ENCODE results near the gene BUB1. TPM values are rescaled to one million over a fixed set of nuclear protein-coding genes. Genes with fewer than 3 reads are reported as not detected.
A peak's percentile ranks its signal among the peaks of the same experiment; 100 is the strongest.

BUB1 gene
- total RNA-seq, result 10 to 100 TPM in 2 of 3 donors, 1 to 10 TPM in 1; 9.5 to 15.7 (median 15.4) TPM

GRCh38 chr2:110677530-110678456 lies at the start of gene BUB1:
TSS of gene BUB1 (minus strand) at chr2:110678063. CDS start at chr2:110677995, 68 bp downstream.
- no peaks in the 10 kb centered on the region for H3K36me3 Mint-ChIP-seq (ENCODE audit: insufficient read depth)
- no peaks in the 10 kb centered on the region for H3K27me3 Mint-ChIP-seq (ENCODE audit: low read depth)
- H3K9me3 Mint-ChIP-seq, result no peaks in the 10 kb centered on the region
- DNase-seq, result peak; percentile 91
- peak; percentile 98 for ATAC-seq
- peak within 1 kb of the TSS; percentile 98 for H3K4me3 Mint-ChIP-seq
- peaks cover 31% of the 10 kb centered on the region for H3K4me1 Mint-ChIP-seq (ENCODE audit: low read depth)

GRCh38 chr2:110726285-110726684 lies 48.4 kb upstream of the BUB1 start:
- peaks cover 16% of the 10 kb centered on the region for H3K27me3 Mint-ChIP-seq (ENCODE audit: low read depth)
- no peaks in the 10 kb centered on the region for H3K9me3 Mint-ChIP-seq
- DNase-seq (no peak), ATAC-seq (no peak)
- H3K4me1 Mint-ChIP-seq (ENCODE audit: low read depth), result no peaks in the 10 kb centered on the region
- no peaks in the 10 kb centered on the region for H3K36me3 Mint-ChIP-seq (ENCODE audit: insufficient read depth)
- no peak overlapping the region for H3K4me3 Mint-ChIP-seq

- Mint-ChIP-seq H3K27me3 (ENCODE audit: low read depth) (peaks cover 12% of the 10 kb centered on the region), H3K4me3 (no peak overlapping the region), H3K4me1 (ENCODE audit: low read depth) (no peaks in the 10 kb centered on the region), H3K36me3 (ENCODE audit: insufficient read depth) (no peaks in the 10 kb centered on the region), H3K9me3 (no peaks in the 10 kb centered on the region)
- ATAC-seq (no peak), DNase-seq (no peak)
These were observed 48.0 kb upstream of the BUB1 start for GRCh38 chr2:110725859-110726258.

GRCh38 chr2:110725370-110725769 lies 47.5 kb upstream of the BUB1 start:
- H3K36me3 Mint-ChIP-seq (ENCODE audit: insufficient read depth), result no peaks in the 10 kb centered on the region
- H3K4me1 Mint-ChIP-seq (ENCODE audit: low read depth), result no peaks in the 10 kb centered on the region
- DNase-seq (no peak), ATAC-seq (no peak)
- no peaks in the 10 kb centered on the region for H3K9me3 Mint-ChIP-seq
- no peak overlapping the region for H3K4me3 Mint-ChIP-seq
- peaks cover 7% of the 10 kb centered on the region for H3K27me3 Mint-ChIP-seq (ENCODE audit: low read depth)

DNA sequence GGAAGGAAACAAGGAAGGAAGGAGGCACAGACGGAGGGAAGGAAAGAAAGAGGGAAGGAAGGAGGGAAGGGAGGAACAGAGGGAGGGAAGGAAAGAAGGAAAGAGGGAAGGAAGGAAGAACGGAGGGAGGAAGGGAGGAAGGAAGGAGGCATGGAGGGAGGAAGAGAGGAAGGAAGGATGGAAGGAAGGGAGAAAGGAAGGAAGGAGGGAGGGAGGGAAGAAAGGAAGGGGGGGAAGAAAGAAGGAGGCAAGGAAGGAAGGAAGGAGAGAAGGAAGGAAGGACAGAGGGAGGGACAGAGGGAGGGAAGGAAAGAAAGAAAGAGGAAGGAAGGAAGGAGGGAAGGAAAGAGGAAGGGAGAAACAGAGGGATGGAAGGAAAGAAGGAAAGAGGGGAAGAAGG lies 47.0 kb upstream of the BUB1 start:
- Mint-ChIP-seq H3K9me3 (no peaks in the 10 kb centered on the region), H3K4me1 (ENCODE audit: low read depth) (no peaks in the 10 kb centered on the region), H3K27me3 (ENCODE audit: low read depth) (peaks cover 7% of the 10 kb centered on the region), H3K36me3 (ENCODE audit: insufficient read depth) (no peaks in the 10 kb centered on the region), H3K4me3 (no peak overlapping the region)
- DNase-seq (no peak), ATAC-seq (no peak)

DNA sequence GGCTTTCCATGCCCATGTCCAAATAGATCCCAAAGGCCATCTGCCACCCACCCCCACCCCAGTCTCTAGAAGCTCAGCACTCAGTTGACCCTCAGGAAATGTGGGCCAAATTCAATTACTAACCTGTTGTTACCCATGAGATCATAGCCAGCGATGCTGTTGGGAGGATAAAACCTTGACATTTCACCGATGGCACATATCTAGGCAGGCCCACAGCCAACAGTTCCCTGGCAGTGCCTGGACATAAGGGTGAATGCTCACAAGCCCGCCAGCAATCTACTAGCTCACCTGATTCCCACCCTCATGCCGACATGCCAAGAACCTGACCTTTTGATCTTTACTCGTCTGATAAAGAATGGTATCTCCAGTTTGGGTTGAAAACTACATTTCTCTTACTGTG lies 42.7 kb upstream of the BUB1 start:
- Mint-ChIP-seq H3K36me3 (ENCODE audit: insufficient read depth) (no peaks in the 10 kb centered on the region), H3K4me1 (ENCODE audit: low read depth) (no peaks in the 10 kb centered on the region), H3K4me3 (no peak overlapping the region), H3K9me3 (no peaks in the 10 kb centered on the region), H3K27me3 (ENCODE audit: low read depth) (peaks cover 11% of the 10 kb centered on the region)
- DNase-seq (no peak), ATAC-seq (no peak)

GRCh38 chr2:110718990-110719389 lies 41.1 kb upstream of the BUB1 start:
- H3K4me3 Mint-ChIP-seq, result no peak overlapping the region
- H3K9me3 Mint-ChIP-seq, result no peaks in the 10 kb centered on the region
- peaks cover 19% of the 10 kb centered on the region for H3K27me3 Mint-ChIP-seq (ENCODE audit: low read depth)
- DNase-seq, result no peak
- H3K4me1 Mint-ChIP-seq (ENCODE audit: low read depth), result no peaks in the 10 kb centered on the region
- ATAC-seq, result no peak
- no peaks in the 10 kb centered on the region for H3K36me3 Mint-ChIP-seq (ENCODE audit: insufficient read depth)

DNA sequence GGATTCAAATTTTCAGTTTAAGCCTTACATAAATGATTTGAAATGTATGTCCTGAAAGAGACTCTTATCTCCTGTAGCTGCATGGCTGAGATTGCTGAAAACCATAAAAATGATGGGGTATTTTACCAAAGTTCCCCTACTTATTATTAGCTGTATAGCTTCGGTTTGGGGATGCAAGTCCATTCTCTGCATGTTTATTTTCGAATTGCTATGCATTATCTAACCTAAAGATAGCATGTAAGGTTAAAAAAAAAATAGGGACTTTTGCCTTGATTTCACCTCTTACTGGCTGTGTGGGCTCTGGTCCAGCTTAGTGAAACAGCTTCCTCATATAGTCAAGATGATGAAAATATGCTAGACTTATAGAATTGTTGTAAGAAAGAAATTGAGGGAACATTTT lies 40.5 kb upstream of the BUB1 start:
- ATAC-seq (no peak), DNase-seq (no peak)
- H3K4me1 Mint-ChIP-seq (ENCODE audit: low read depth), result no peaks in the 10 kb centered on the region
- H3K9me3 Mint-ChIP-seq, result no peaks in the 10 kb centered on the region
- no peak overlapping the region for H3K4me3 Mint-ChIP-seq
- no peaks in the 10 kb centered on the region for H3K36me3 Mint-ChIP-seq (ENCODE audit: insufficient read depth)
- peaks cover 21% of the 10 kb centered on the region for H3K27me3 Mint-ChIP-seq (ENCODE audit: low read depth)

DNA sequence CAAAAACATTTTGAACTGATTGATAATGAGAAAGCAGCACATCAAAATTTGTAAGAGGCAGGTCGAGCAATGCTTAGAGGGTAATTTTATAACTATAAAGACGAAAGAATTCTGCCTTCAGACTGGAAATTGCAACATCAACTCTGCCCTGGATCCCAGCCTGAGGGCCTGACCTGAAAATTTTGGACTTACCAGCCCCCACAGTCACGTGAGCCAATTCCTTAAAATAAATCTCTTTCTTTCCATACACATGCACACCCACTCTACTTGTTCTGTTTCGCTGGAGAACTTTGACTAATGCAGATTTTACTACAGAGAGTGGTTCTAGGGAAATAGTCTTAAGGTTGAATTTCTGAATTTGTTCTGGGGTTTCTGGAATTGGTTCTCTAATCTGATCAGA lies 39.9 kb upstream of the BUB1 start:
- Mint-ChIP-seq H3K4me3 (no peak overlapping the region), H3K9me3 (no peaks in the 10 kb centered on the region), H3K27me3 (ENCODE audit: low read depth) (peaks cover 27% of the 10 kb centered on the region), H3K36me3 (ENCODE audit: insufficient read depth) (no peaks in the 10 kb centered on the region), H3K4me1 (ENCODE audit: low read depth) (no peaks in the 10 kb centered on the region)
- DNase-seq (no peak), ATAC-seq (no peak)

- no peaks in the 10 kb centered on the region for H3K36me3 Mint-ChIP-seq (ENCODE audit: insufficient read depth)
- no peaks in the 10 kb centered on the region for H3K4me1 Mint-ChIP-seq (ENCODE audit: low read depth)
- DNase-seq, result no peak
- H3K4me3 Mint-ChIP-seq, result no peak overlapping the region
- H3K9me3 Mint-ChIP-seq, result no peaks in the 10 kb centered on the region
- H3K27me3 Mint-ChIP-seq (ENCODE audit: low read depth), result peaks cover 29% of the 10 kb centered on the region
- ATAC-seq, result no peak
These were observed 39.2 kb upstream of the BUB1 start for GRCh38 chr2:110716959-110717645.

DNA sequence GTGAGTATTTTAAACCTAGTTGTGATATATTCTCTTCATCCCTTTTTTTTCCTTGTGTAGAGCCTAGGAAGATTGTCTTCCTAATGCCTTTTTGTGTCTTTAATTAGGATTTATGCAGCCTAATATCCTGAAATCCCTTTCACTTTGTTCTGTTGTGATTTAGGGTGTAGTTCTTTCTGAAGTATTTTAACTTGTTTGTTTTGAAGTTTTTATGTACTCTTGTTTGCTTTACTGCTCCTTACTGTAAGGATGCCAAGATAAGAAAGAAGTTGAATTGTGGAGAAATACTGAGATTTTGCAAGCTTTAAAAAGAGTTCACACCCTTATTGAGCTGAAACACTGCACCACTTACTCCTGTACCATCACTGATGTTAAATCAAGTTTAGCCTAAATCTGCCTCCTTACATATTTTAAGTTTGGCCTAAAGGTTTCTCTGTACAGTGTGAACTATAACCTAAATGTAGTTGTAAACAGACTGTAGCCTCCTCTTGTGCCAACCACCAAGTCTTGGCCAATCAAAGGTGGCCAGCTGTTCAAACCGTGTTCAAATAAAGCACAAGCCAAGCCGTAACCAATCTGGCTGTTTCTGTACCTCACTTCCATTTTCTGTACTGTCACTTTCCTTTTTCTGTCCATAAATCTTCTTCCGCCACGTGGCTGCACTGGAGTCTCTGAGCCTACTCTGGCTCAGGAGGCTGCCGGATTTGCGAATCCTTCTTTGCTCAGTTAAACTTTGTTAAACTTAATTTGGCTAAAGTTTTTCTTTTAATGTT lies 36.8 kb upstream of the BUB1 start:
- DNase-seq (no peak), ATAC-seq (no peak)
- Mint-ChIP-seq H3K4me1 (ENCODE audit: low read depth) (no peaks in the 10 kb centered on the region), H3K27me3 (ENCODE audit: low read depth) (peaks cover 42% of the 10 kb centered on the region), H3K4me3 (no peak overlapping the region), H3K36me3 (ENCODE audit: insufficient read depth) (no peaks in the 10 kb centered on the region), H3K9me3 (no peaks in the 10 kb centered on the region)

DNA sequence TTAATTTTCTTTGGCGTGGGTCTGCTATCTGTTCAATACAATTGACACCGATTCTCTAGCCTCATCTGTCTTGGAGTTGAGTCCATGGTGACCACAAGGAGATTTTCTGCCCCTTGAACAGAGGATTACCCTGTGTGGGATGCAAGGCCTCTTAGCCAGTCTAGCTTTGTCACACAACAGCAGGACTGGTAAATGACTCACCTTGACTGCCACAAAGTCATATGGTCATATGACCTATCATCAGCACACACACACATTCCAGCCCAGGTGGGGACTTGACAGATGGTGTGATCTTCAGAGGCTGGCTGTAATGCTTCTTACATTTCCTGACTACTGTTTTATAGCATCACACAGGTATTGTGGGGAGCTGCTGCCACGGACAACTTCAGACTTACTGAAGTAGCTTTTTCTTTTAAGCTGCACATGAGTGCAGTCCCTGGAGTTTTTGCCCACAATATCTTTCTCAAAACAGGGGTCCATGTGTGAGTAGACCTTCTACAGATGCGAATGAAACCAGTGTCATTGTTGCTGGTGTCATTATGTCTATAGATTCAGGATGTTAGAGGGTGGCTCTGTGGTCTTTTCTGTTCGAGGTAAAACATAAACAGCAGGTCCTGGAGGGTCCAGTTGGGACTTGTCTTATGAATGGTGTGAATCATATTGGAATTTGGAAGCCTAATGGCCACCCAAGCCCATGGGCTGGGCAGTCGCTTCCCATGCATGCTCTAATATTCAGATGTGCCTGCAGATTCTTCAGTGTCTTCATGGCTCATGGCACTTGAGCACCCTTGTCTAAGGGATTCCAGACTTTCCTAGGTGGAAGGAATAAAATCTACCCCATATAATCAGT lies 35.9 kb upstream of the BUB1 start:
- Mint-ChIP-seq H3K36me3 (ENCODE audit: insufficient read depth) (no peaks in the 10 kb centered on the region), H3K4me3 (no peak overlapping the region), H3K27me3 (ENCODE audit: low read depth) (peaks cover 44% of the 10 kb centered on the region), H3K9me3 (no peaks in the 10 kb centered on the region), H3K4me1 (ENCODE audit: low read depth) (no peaks in the 10 kb centered on the region)
- DNase-seq, result no peak
- ATAC-seq, result peak; percentile 62 to 69

DNA sequence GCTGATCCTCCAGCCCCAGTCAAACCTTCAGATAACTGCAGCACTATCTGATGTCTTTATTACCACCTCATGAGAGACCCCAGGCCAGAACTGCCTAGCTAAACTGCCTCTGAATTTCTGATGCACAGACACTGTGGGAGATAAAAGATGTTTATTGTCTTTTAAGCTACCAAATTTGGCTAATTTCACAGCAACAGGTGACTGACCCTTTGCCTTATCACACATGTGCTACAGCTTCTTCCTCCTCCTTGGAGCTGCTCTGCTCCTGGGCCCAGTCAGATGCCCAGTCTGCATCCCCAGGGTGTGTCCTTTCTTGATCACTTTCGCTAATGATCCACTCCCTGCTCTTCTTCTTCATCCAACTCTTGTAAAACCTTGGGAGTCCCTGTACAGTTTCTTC lies 34.9 kb upstream of the BUB1 start:
- Mint-ChIP-seq H3K4me3 (no peak overlapping the region), H3K36me3 (ENCODE audit: insufficient read depth) (no peaks in the 10 kb centered on the region), H3K9me3 (no peaks in the 10 kb centered on the region), H3K4me1 (ENCODE audit: low read depth) (no peaks in the 10 kb centered on the region), H3K27me3 (ENCODE audit: low read depth) (peaks cover 48% of the 10 kb centered on the region)
- ATAC-seq (no peak), DNase-seq (no peak)

GRCh38 chr2:110708455-110708854 lies 30.6 kb upstream of the BUB1 start:
- no peaks in the 10 kb centered on the region for H3K4me1 Mint-ChIP-seq (ENCODE audit: low read depth)
- H3K27me3 Mint-ChIP-seq (ENCODE audit: low read depth), result peaks cover 41% of the 10 kb centered on the region

More at GRCh38 chr2:110708455-110708854, 30.6 kb upstream of the BUB1 start:
- Mint-ChIP-seq H3K36me3 (ENCODE audit: insufficient read depth) (no peaks in the 10 kb centered on the region), H3K4me3 (no peak overlapping the region), H3K9me3 (no peaks in the 10 kb centered on the region)
- DNase-seq (no peak), ATAC-seq (no peak)
